ENCODE data around the gene TMPRSS6. TPM values are rescaled to one million over a fixed set of nuclear protein-coding genes. Genes with fewer than 3 reads are reported as not detected.

The TMPRSS6 gene
- total and polyA plus RNA-seq, 2 donors = 0.04 TPM; not detected in 1

- WGBS = 83% methylated on average over 5 of the region's 5 CpGs
- no peaks in the 10 kb centered on the region for H3K36me3 ChIP-seq (ENCODE audit: insufficient read depth)
- H3K4me1 ChIP-seq (ENCODE audit: insufficient read depth) = no peaks in the 10 kb centered on the region
- no peak overlapping the region for H3K4me3 ChIP-seq (ENCODE audit: low read depth, low read length)
- DNase-seq (ENCODE audit: extremely low spot score) = no peak
- no peak overlapping the region for H3K27ac ChIP-seq (ENCODE audit: low read depth)
Observed at GRCh38 chr22:37118083-37118482, 8.6 kb upstream of the TMPRSS6 start.

- no peaks in the 10 kb centered on the region for H3K36me3 ChIP-seq (ENCODE audit: insufficient read depth)
- no peak overlapping the region for H3K4me3 ChIP-seq (ENCODE audit: low read depth, low read length)
- no peaks in the 10 kb centered on the region for H3K4me1 ChIP-seq (ENCODE audit: insufficient read depth)
- no peak for DNase-seq (ENCODE audit: extremely low spot score)
- H3K27ac ChIP-seq (ENCODE audit: low read depth) = no peak overlapping the region
- 40% methylated on average over 4 of the region's 4 CpGs for WGBS
Observed at GRCh38 chr22:37117092-37117491, 7.6 kb upstream of the TMPRSS6 start.

GRCh38 chr22:37115032-37115431 is 5.5 kb upstream of the TMPRSS6 start:
- no peak overlapping the region for H3K27ac ChIP-seq (ENCODE audit: low read depth)
- DNase-seq (ENCODE audit: extremely low spot score) = no peak
- WGBS = 65% methylated on average over 11 of the region's 11 CpGs
- no peaks in the 10 kb centered on the region for H3K4me1 ChIP-seq (ENCODE audit: insufficient read depth)
- H3K4me3 ChIP-seq (ENCODE audit: low read depth, low read length) = no peak overlapping the region
- H3K36me3 ChIP-seq (ENCODE audit: insufficient read depth) = no peaks in the 10 kb centered on the region

- 76% methylated on average over 8 of the region's 8 CpGs for WGBS
- no peaks in the 10 kb centered on the region for H3K4me1 ChIP-seq (ENCODE audit: insufficient read depth)
- no peak overlapping the region for H3K4me3 ChIP-seq (ENCODE audit: low read depth, low read length)
- no peaks in the 10 kb centered on the region for H3K36me3 ChIP-seq (ENCODE audit: insufficient read depth)
- DNase-seq (ENCODE audit: extremely low spot score) = no peak
- H3K27ac ChIP-seq (ENCODE audit: low read depth) = no peak overlapping the region
Observed at GRCh38 chr22:37113757-37114156, 4.2 kb upstream of the TMPRSS6 start.

- Histone ChIP-seq H3K4me1 (ENCODE audit: insufficient read depth) (no peaks in the 10 kb centered on the region), H3K4me3 (ENCODE audit: low read depth, low read length) (no peak overlapping the region), H3K36me3 (ENCODE audit: insufficient read depth) (no peaks in the 10 kb centered on the region), H3K27ac (ENCODE audit: low read depth) (no peak overlapping the region)
- no peak for DNase-seq (ENCODE audit: extremely low spot score)
- WGBS = 55% methylated on average over 12 of the region's 12 CpGs
Observed at GRCh38 chr22:37112084-37112728, 2.7 kb upstream of the TMPRSS6 start.

GRCh38 chr22:37111156-37111717 is 1.7 kb upstream of the TMPRSS6 start:
- Histone ChIP-seq H3K4me1 (ENCODE audit: insufficient read depth) (no peaks in the 10 kb centered on the region), H3K27ac (ENCODE audit: low read depth) (no peak overlapping the region), H3K4me3 (ENCODE audit: low read depth, low read length) (no peak overlapping the region), H3K36me3 (ENCODE audit: insufficient read depth) (no peaks in the 10 kb centered on the region)
- DNase-seq (ENCODE audit: extremely low spot score) = no peak
- 88% methylated on average over 13 of the region's 13 CpGs for WGBS

GRCh38 chr22:37107816-37108621 is 1.5 kb downstream of the TMPRSS6 start:
- no peak for DNase-seq (ENCODE audit: extremely low spot score)
- no peak overlapping the region for H3K4me3 ChIP-seq (ENCODE audit: low read depth, low read length)
- 85% methylated on average over 18 of the region's 18 CpGs for WGBS

GRCh38 chr22:37105990-37106389 is 3.5 kb downstream of the TMPRSS6 start:
- Histone ChIP-seq H3K36me3 (ENCODE audit: insufficient read depth) (no peaks in the 10 kb centered on the region), H3K4me3 (ENCODE audit: low read depth, low read length) (no peak overlapping the region), H3K27ac (ENCODE audit: low read depth) (no peak overlapping the region), H3K4me1 (ENCODE audit: insufficient read depth) (no peaks in the 10 kb centered on the region)
- 90% methylated on average over 5 of the region's 5 CpGs for WGBS
- no peak for DNase-seq (ENCODE audit: extremely low spot score)

More at GRCh38 chr22:37107816-37108621, 1.5 kb downstream of the TMPRSS6 start:
- H3K36me3 ChIP-seq (ENCODE audit: insufficient read depth) = no peaks in the 10 kb centered on the region
- no peaks in the 10 kb centered on the region for H3K4me1 ChIP-seq (ENCODE audit: insufficient read depth)
- H3K27ac ChIP-seq (ENCODE audit: low read depth) = no peak overlapping the region

GRCh38 chr22:37105154-37105553 is 4.4 kb downstream of the TMPRSS6 start:
- WGBS = 20% methylated on average over 7 of the region's 7 CpGs
- no peaks in the 10 kb centered on the region for H3K36me3 ChIP-seq (ENCODE audit: insufficient read depth)
- no peak overlapping the region for H3K4me3 ChIP-seq (ENCODE audit: low read depth, low read length)
- H3K27ac ChIP-seq (ENCODE audit: low read depth) = no peak overlapping the region
- H3K4me1 ChIP-seq (ENCODE audit: insufficient read depth) = no peaks in the 10 kb centered on the region
- no peak for DNase-seq (ENCODE audit: extremely low spot score)

- Histone ChIP-seq H3K4me3 (ENCODE audit: low read depth, low read length) (no peak overlapping the region), H3K27ac (ENCODE audit: low read depth) (no peak overlapping the region), H3K36me3 (ENCODE audit: insufficient read depth) (no peaks in the 10 kb centered on the region), H3K4me1 (ENCODE audit: insufficient read depth) (no peaks in the 10 kb centered on the region)
- DNase-seq (ENCODE audit: extremely low spot score) = no peak
- WGBS = 60% methylated on average over 14 of the region's 14 CpGs
Observed at GRCh38 chr22:37103656-37104452, 5.7 kb downstream of the TMPRSS6 start.

- WGBS = 48% methylated on average over 18 of the region's 18 CpGs
- DNase-seq (ENCODE audit: extremely low spot score) = no peak
- Histone ChIP-seq H3K27ac (ENCODE audit: low read depth) (no peak overlapping the region), H3K4me3 (ENCODE audit: low read depth, low read length) (no peak overlapping the region), H3K4me1 (ENCODE audit: insufficient read depth) (no peaks in the 10 kb centered on the region), H3K36me3 (ENCODE audit: insufficient read depth) (no peaks in the 10 kb centered on the region)
Observed at GRCh38 chr22:37103151-37103550, 6.4 kb downstream of the TMPRSS6 start.

- Histone ChIP-seq H3K27ac (ENCODE audit: low read depth) (no peak overlapping the region), H3K4me3 (ENCODE audit: low read depth, low read length) (no peak overlapping the region), H3K36me3 (ENCODE audit: insufficient read depth) (no peaks in the 10 kb centered on the region), H3K4me1 (ENCODE audit: insufficient read depth) (no peaks in the 10 kb centered on the region)
- no peak for DNase-seq (ENCODE audit: extremely low spot score)
- WGBS = 79% methylated on average over 10 of the region's 10 CpGs
Observed at GRCh38 chr22:37101311-37102066, 8.0 kb downstream of the TMPRSS6 start.

- no peak for DNase-seq (ENCODE audit: extremely low spot score)
- Histone ChIP-seq H3K4me1 (ENCODE audit: insufficient read depth) (no peaks in the 10 kb centered on the region), H3K27ac (ENCODE audit: low read depth) (no peak overlapping the region), H3K36me3 (ENCODE audit: insufficient read depth) (no peaks in the 10 kb centered on the region), H3K4me3 (ENCODE audit: low read depth, low read length) (no peak overlapping the region)
- 74% methylated on average over 8 of the region's 8 CpGs for WGBS
Observed at GRCh38 chr22:37100589-37101127, 8.9 kb downstream of the TMPRSS6 start.
